OCI-LY1 (cell line): ENCODE data around the gene CSTF1.

Experiments
- EZH2 ChIP-seq: fragments of 200-600 bp; sonication (generic), shearing (Covaris generic); IDR thresholded peaks from 2 replicates; pipeline ENCODE4 v1.8.0; 2017; ENCODE audit warnings: borderline replicate concordance, mixed run types, mild to moderate bottlenecking, antibody characterized with exemption, low read length, moderate library complexity, mixed read lengths
- TF ChIP-seq, protein P1 (sequence below): fragments of 200-600 bp; sonication (generic), shearing (Covaris generic); IDR thresholded peaks from 2 replicates; pipeline ENCODE4 v1.5.1; 2017; ENCODE audit warnings: mild to moderate bottlenecking, antibody characterized with exemption, low read length, moderate library complexity, mixed read lengths

DNA sequence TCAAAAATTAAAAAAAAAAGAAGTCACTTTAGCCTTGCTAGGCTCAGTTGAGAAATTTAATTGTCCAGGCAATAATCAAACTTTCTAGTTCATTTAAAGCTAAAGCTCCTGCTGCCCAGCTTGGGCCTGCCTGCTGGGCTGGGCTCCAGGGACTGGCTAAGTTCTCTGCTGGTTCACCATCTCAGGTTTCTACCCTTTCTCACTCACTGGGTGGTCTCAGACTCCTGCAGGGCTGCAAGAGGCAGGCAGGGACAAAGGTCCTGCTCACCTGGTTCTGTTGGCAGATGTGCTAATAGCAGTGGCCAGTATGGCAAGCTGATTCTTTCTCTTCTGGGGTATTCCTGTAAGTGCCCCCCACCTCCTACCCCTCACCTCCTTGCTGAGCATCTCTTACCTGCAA, 54.8 kb downstream of the CSTF1 start:
- TF ChIP-seq, protein P1, sequence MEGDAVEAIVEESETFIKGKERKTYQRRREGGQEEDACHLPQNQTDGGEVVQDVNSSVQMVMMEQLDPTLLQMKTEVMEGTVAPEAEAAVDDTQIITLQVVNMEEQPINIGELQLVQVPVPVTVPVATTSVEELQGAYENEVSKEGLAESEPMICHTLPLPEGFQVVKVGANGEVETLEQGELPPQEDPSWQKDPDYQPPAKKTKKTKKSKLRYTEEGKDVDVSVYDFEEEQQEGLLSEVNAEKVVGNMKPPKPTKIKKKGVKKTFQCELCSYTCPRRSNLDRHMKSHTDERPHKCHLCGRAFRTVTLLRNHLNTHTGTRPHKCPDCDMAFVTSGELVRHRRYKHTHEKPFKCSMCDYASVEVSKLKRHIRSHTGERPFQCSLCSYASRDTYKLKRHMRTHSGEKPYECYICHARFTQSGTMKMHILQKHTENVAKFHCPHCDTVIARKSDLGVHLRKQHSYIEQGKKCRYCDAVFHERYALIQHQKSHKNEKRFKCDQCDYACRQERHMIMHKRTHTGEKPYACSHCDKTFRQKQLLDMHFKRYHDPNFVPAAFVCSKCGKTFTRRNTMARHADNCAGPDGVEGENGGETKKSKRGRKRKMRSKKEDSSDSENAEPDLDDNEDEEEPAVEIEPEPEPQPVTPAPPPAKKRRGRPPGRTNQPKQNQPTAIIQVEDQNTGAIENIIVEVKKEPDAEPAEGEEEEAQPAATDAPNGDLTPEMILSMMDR: no peak
- no peak for TF ChIP-seq EZH2
